Measurements from ENCODE around the gene PMS1.

The PMS1 gene

GRCh38 chr2:189848276-189848675 lies 64.0 kb downstream of the PMS1 start:
- TF ChIP-seq, protein P1, sequence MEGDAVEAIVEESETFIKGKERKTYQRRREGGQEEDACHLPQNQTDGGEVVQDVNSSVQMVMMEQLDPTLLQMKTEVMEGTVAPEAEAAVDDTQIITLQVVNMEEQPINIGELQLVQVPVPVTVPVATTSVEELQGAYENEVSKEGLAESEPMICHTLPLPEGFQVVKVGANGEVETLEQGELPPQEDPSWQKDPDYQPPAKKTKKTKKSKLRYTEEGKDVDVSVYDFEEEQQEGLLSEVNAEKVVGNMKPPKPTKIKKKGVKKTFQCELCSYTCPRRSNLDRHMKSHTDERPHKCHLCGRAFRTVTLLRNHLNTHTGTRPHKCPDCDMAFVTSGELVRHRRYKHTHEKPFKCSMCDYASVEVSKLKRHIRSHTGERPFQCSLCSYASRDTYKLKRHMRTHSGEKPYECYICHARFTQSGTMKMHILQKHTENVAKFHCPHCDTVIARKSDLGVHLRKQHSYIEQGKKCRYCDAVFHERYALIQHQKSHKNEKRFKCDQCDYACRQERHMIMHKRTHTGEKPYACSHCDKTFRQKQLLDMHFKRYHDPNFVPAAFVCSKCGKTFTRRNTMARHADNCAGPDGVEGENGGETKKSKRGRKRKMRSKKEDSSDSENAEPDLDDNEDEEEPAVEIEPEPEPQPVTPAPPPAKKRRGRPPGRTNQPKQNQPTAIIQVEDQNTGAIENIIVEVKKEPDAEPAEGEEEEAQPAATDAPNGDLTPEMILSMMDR (conservative IDR thresholded peaks at IDR 0.05; ENCODE audit: low read length): no peak
- DNase-seq (ENCODE audit: low read depth): peak; percentile 80
- no peak overlapping the region for H3K4me3 ChIP-seq (ENCODE audit: low read length)

DNA sequence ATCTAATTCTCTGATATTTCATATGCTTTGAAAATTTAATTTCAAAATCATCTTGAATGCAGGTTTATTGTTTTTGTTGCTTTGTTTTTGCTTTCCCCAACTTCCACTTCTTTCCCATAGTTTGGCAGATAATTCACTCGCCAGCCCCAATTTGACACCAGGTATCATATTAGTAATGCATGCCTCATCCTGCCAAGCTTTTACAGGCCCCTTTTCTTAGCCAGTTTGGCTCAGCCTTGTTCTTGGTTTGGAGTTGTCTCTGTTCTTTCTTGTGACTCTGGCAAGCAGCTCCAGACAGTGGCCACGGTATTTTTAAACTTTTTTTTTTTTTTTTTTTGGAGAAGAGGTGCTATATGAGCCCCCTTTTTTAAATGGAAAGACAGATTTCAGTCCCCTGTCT lies 65.3 kb downstream of the PMS1 start:
- DNase-seq (ENCODE audit: low read depth): no peak
- H3K4me3 ChIP-seq (ENCODE audit: low read length): no peak overlapping the region
- TF ChIP-seq, protein P1 (conservative IDR thresholded peaks at IDR 0.05; ENCODE audit: low read length): no peak

GRCh38 chr2:189851174-189851826 lies 67.0 kb downstream of the PMS1 start:
- no peak overlapping the region for H3K4me3 ChIP-seq (ENCODE audit: low read length)
- no peak for DNase-seq (ENCODE audit: low read depth)
- TF ChIP-seq, protein P1 (conservative IDR thresholded peaks at IDR 0.05; ENCODE audit: low read length): no peak

GRCh38 chr2:189854187-189854586 lies 69.9 kb downstream of the PMS1 start:
- no peak overlapping the region for H3K4me3 ChIP-seq (ENCODE audit: low read length)
- TF ChIP-seq, protein P1 (conservative IDR thresholded peaks at IDR 0.05; ENCODE audit: low read length): no peak
- peak; percentile 36 for DNase-seq (ENCODE audit: low read depth)

- TF ChIP-seq, protein P1 (conservative IDR thresholded peaks at IDR 0.05; ENCODE audit: low read length): no peak
- DNase-seq (ENCODE audit: low read depth): peak; percentile 26
Measured at GRCh38 chr2:189854940-189855339, 70.7 kb downstream of the PMS1 start.

DNA sequence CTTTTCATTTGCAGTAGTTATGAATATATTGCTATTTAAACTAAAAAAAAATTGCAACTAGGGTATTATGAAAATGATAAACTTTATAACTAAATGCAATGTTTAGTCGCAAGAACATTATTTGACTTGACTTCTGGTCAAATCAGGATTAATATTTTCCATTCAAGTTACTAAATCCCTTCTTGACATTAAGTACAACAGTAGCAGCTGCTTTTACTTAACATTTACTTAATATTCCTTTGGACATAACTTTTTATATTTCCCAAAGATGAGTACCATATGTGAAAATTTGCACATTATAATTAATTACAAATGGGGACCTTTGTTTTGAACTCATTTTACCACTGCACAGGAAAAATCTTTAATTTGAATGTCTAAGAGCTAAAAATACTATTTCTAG lies 74.0 kb downstream of the PMS1 start:
- TF ChIP-seq, protein P1 (conservative IDR thresholded peaks at IDR 0.05; ENCODE audit: low read length): no peak
- H3K4me3 ChIP-seq (ENCODE audit: low read length): no peak overlapping the region
- peak; percentile 28 for DNase-seq (ENCODE audit: low read depth)

More at GRCh38 chr2:189854940-189855339, 70.7 kb downstream of the PMS1 start:
- H3K4me3 ChIP-seq (ENCODE audit: low read length): no peak overlapping the region

DNA sequence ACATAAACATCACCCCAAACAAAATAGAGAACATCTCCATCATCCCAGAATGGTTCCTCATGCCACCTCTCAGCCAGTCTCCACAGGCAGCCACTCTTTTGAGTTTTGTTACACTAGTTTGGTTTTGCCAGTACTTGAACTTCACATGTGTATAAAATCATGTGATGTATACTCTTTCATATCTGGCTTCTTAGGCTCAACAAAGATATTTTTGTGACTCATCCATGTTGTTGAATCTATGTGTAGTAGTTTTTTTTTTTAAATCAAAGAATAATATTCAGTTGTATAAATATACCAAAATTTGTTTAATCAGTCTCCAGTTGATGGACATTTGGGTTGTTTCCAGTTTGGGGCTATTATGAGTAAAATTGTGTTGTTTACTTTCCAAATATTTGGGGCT lies 75.9 kb downstream of the PMS1 start:
- H3K4me3 ChIP-seq (ENCODE audit: low read length): no peak overlapping the region
- DNase-seq (ENCODE audit: low read depth): no peak
- TF ChIP-seq, protein P1 (conservative IDR thresholded peaks at IDR 0.05; ENCODE audit: low read length): no peak
